SU-DHL-6 (cell line): ENCODE results near the gene EPHB3.
"Not testable (repeated sequence)": the region's sequence is repeated elsewhere in the genome, so short reads cannot be mapped to it uniquely, and the experiment has no call there.

ENCODE experiments used
- H2AFZ ChIP-seq: fragments of 200-600 bp; sonication (generic); 2 replicates; pipeline ENCODE4 v1.6.1; 2014; ENCODE audit warnings: low read depth, mild to moderate bottlenecking, moderate library complexity, mixed read lengths, antibody characterized with exemption, low read length; ENCODE audit not compliant: severe bottlenecking
- H3F3A ChIP-seq: fragments of 200-600 bp; shearing (Covaris generic); 2 replicates; pipeline ENCODE4 v1.6.0; 2016; ENCODE audit warnings: antibody characterized with exemption, mild to moderate bottlenecking; ENCODE audit not compliant: insufficient read depth
- H3K27ac ChIP-seq: fragments of 200-600 bp; sonication (generic); 2 replicates; pipeline ENCODE4 v1.5.1; 2016; ENCODE audit warnings: low read depth, mild to moderate bottlenecking, low read length, moderate library complexity, mixed read lengths
- H3K27me3 ChIP-seq: fragments of 200-600 bp; sonication (generic), shearing (Covaris generic); 2 replicates; pipeline ENCODE4 v1.6.0; 2014; ENCODE audit warnings: mild to moderate bottlenecking, low read length
- H3K36me3 ChIP-seq: fragments of 200-600 bp; sonication (generic); 2 replicates; pipeline ENCODE4 v1.6.1; 2014; ENCODE audit warnings: mild to moderate bottlenecking, low read length, mixed read lengths
- H3K4me2 ChIP-seq: fragments of 300-600, 200-600 bp; shearing (Covaris generic), sonication (generic); 2 replicates; pipeline ENCODE4 v1.6.0; 2014; ENCODE audit warnings: low read length, low read depth, mild to moderate bottlenecking; ENCODE audit not compliant: poor library complexity, severe bottlenecking
- H3K4me3 ChIP-seq: fragments of 200-600 bp; sonication (generic); 2 replicates; pipeline ENCODE4 v1.5.1; 2014; ENCODE audit warnings: antibody characterized with exemption, low read length, mild to moderate bottlenecking, mixed read lengths; ENCODE audit not compliant: insufficient read depth, poor library complexity, severe bottlenecking
- H3K79me2 ChIP-seq: fragments of 200-600 bp; sonication (generic); 2 replicates; pipeline ENCODE4 v1.6.1; 2014; ENCODE audit warnings: mild to moderate bottlenecking, low read length, moderate library complexity; ENCODE audit not compliant: insufficient read depth
- H3K9ac ChIP-seq: fragments of 200-600 bp; sonication (generic); 2 replicates; pipeline ENCODE4 v1.7.0; 2014; ENCODE audit warnings: mild to moderate bottlenecking, low read length
- H3K9me2 ChIP-seq: fragments of 200-600 bp; sonication (generic); replicated peaks from 2 replicates; pipeline ENCODE4 v1.6.1; 2014; ENCODE audit warnings: low read length; ENCODE audit not compliant: insufficient read depth
- H3K9me3 ChIP-seq: fragments of 200-600 bp; sonication (generic); 2 replicates; pipeline ENCODE4 v1.6.1; 2014; ENCODE audit warnings: low read length, mixed read lengths; ENCODE audit not compliant: insufficient read depth
- H4K20me1 ChIP-seq: fragments of 200-600 bp; sonication (generic); 2 replicates; pipeline ENCODE4 v1.6.1; 2014; ENCODE audit warnings: low read depth, mild to moderate bottlenecking, antibody characterized with exemption, low read length, moderate library complexity, mixed read lengths
- CTCF ChIP-seq: fragments of 200-600 bp; sonication (generic); IDR thresholded peaks from one replicate; pipeline ENCODE4 v1.5.1; 2017; ENCODE audit warnings: antibody characterized with exemption, mild to moderate bottlenecking, low read length, moderate library complexity; ENCODE audit not compliant: insufficient read depth, poor library complexity, severe bottlenecking
- EZH2phosphoT487 ChIP-seq: fragments of 200-600 bp; sonication (generic), shearing (Covaris generic); conservative IDR thresholded peaks from 2 replicates; pipeline ENCODE4 v1.6.1; 2018; ENCODE audit warnings: mild to moderate bottlenecking, antibody characterized with exemption, low read length, moderate library complexity, mixed read lengths

The EPHB3 gene

GRCh38 chr3:184615396-184615795 is 53.8 kb downstream of the EPHB3 start:
- Histone ChIP-seq H3K9me2 (no peaks in the 10 kb centered on the region), H3K4me3 (no peak overlapping the region), H3K27ac (no peak overlapping the region), H3K9ac (no peak overlapping the region), H3K9me3 (no peaks in the 10 kb centered on the region), H3K27me3 (no peaks in the 10 kb centered on the region), H4K20me1 (no peaks in the 10 kb centered on the region), H3K79me2 (no peaks in the 10 kb centered on the region), H3K4me2 (no peak overlapping the region), H2AFZ (no peak overlapping the region), H3K36me3 (no peaks in the 10 kb centered on the region), H3F3A (no peaks in the 10 kb centered on the region)
- TF ChIP-seq EZH2phosphoT487: no peak
- TF ChIP-seq CTCF: no peak

- no peaks in the 10 kb centered on the region for H3K9me3 ChIP-seq
- no peak overlapping the region for H2AFZ ChIP-seq
- TF ChIP-seq EZH2phosphoT487 (no peak), CTCF (no peak)
- H3F3A ChIP-seq: no peaks in the 10 kb centered on the region
- H3K79me2 ChIP-seq: no peaks in the 10 kb centered on the region
- no peak overlapping the region for H3K27ac ChIP-seq
- no peaks in the 10 kb centered on the region for H3K27me3 ChIP-seq
- no peak overlapping the region for H3K4me3 ChIP-seq
- no peak overlapping the region for H3K9ac ChIP-seq
- no peaks in the 10 kb centered on the region for H4K20me1 ChIP-seq
- no peak overlapping the region for H3K4me2 ChIP-seq
- H3K9me2 ChIP-seq: no peaks in the 10 kb centered on the region
- H3K36me3 ChIP-seq: no peaks in the 10 kb centered on the region
These were observed 54.9 kb downstream of the EPHB3 start for GRCh38 chr3:184616436-184616835.

GRCh38 chr3:184617306-184617705 is 55.7 kb downstream of the EPHB3 start:
- not testable (repeated sequence) for H3K9me2 ChIP-seq, H3K27ac ChIP-seq, H3K4me2 ChIP-seq, H2AFZ ChIP-seq, H3K36me3 ChIP-seq, H4K20me1 ChIP-seq, H3K79me2 ChIP-seq, H3K4me3 ChIP-seq, H3K9ac ChIP-seq, H3K9me3 ChIP-seq, H3K27me3 ChIP-seq, H3F3A ChIP-seq

GRCh38 chr3:184618811-184619210 is 57.2 kb downstream of the EPHB3 start:
- no peak overlapping the region for H2AFZ ChIP-seq
- H3K79me2 ChIP-seq: no peaks in the 10 kb centered on the region
- no peak for TF ChIP-seq CTCF
- H3F3A ChIP-seq: no peaks in the 10 kb centered on the region
- no peak overlapping the region for H3K27ac ChIP-seq
- H3K9ac ChIP-seq: no peak overlapping the region
- H3K4me2 ChIP-seq: no peak overlapping the region
- H3K9me3 ChIP-seq: no peaks in the 10 kb centered on the region
- H4K20me1 ChIP-seq: no peaks in the 10 kb centered on the region
- no peak overlapping the region for H3K4me3 ChIP-seq
- no peaks in the 10 kb centered on the region for H3K27me3 ChIP-seq
- H3K36me3 ChIP-seq: no peaks in the 10 kb centered on the region
- no peaks in the 10 kb centered on the region for H3K9me2 ChIP-seq
